ENCODE data around the gene NPR3.

- no peak for TF ChIP-seq POLR2A (IDR thresholded peaks at IDR 0.05; ENCODE audit: low read depth, low read length)
- no peak for TF ChIP-seq POLR2AphosphoS5 (IDR thresholded peaks at IDR 0.05; ENCODE audit: low read depth, low read length)
- TF ChIP-seq TAF1 (IDR thresholded peaks at IDR 0.05; ENCODE audit: low read depth, low read length), result no peak
- no peak for TF ChIP-seq SPI1 (IDR thresholded peaks at IDR 0.05; ENCODE audit: low read depth, low read length)
- no peak for TF ChIP-seq POU2F2 (IDR thresholded peaks at IDR 0.05; ENCODE audit: low read depth, low read length)
These were observed 34.2 kb downstream of the NPR3 start for GRCh38 chr5:32745317-32745716.

All from GM12891 (cell line).